ENCODE data around the gene ELOVL3. TPM values are rescaled to one million over a fixed set of nuclear protein-coding genes. Genes with fewer than 3 reads are reported as not detected.

ELOVL3 gene
- total and polyA plus RNA-seq, 2 of the 13 experiments (the other 11 are each of a cell fraction or from before 2014, with no cell fraction given), result 0.58 to 0.69 TPM

GRCh38 chr10:102245082-102245931 is 19.2 kb downstream of the ELOVL3 start, which contains the start of gene GBF1 (continued):
- TF ChIP-seq DMTF1 (CRISPR knock-in tag; IDR thresholded peaks at IDR 0.05) (no peak), ZNF879 (CRISPR knock-in tag; IDR thresholded peaks at IDR 0.05) (peak; percentile 71; the same call in 1 of the 2 replicates), NFKB2 (CRISPR knock-in tag; IDR thresholded peaks at IDR 0.05; ENCODE audit: borderline replicate concordance) (peak; percentile 92; the same call in 1 of the 2 replicates), ZNF331 (CRISPR knock-in tag; IDR thresholded peaks at IDR 0.05) (no peak), ZNF713 (CRISPR knock-in tag; IDR thresholded peaks at IDR 0.05) (no peak), DPF2 (CRISPR knock-in tag; IDR thresholded peaks at IDR 0.05; ENCODE audit: borderline replicate concordance, low read depth) (no peak), ZNF362 (CRISPR knock-in tag; IDR thresholded peaks at IDR 0.05; ENCODE audit: borderline replicate concordance) (no peak), ZNF432 (CRISPR knock-in tag; IDR thresholded peaks at IDR 0.05; ENCODE audit: borderline replicate concordance) (no peak), NFIB (CRISPR knock-in tag; IDR thresholded peaks at IDR 0.05; ENCODE audit: borderline replicate concordance) (no peak), ZFP1 (CRISPR knock-in tag; IDR thresholded peaks at IDR 0.05) (no peak), ZNF839 (CRISPR knock-in tag; IDR thresholded peaks at IDR 0.05; ENCODE audit: borderline replicate concordance) (no peak), MTERF4 (CRISPR knock-in tag; IDR thresholded peaks at IDR 0.05) (no peak), ELF1 (CRISPR knock-in tag; IDR thresholded peaks at IDR 0.05) (peak; percentile 64), TAF15 (IDR thresholded peaks at IDR 0.05; ENCODE audit: low read depth, low read length, poor library complexity, severe bottlenecking) (no peak)
- TF ChIP-seq, protein P1, sequence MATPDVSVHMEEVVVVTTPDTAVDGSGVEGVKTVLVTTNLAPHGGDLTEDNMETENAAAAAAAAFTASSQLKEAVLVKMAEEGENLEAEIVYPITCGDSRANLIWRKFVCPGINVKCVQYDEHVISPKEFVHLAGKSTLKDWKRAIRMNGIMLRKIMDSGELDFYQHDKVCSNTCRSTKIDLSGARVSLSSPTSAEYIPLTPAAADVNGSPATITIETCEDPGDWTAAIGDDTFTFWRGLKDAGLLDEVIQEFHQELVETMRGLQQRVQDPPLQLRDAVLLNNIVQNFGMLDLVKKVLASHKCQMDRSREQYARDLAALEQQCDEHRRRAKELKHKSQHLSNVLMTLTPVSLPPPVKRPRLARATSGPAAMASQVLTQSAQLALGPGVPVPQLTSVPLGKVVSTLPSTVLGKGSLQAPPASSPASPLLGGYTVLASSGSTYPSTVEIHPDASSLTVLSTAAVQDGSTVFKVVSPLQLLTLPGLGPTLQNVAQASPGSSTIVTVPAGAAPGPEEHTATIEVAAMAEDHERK (CRISPR knock-in tag; IDR thresholded peaks at IDR 0.05; ENCODE audit: low read depth), result no peak
- TF ChIP-seq, protein P2, sequence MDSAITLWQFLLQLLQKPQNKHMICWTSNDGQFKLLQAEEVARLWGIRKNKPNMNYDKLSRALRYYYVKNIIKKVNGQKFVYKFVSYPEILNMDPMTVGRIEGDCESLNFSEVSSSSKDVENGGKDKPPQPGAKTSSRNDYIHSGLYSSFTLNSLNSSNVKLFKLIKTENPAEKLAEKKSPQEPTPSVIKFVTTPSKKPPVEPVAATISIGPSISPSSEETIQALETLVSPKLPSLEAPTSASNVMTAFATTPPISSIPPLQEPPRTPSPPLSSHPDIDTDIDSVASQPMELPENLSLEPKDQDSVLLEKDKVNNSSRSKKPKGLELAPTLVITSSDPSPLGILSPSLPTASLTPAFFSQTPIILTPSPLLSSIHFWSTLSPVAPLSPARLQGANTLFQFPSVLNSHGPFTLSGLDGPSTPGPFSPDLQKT (CRISPR knock-in tag; IDR thresholded peaks at IDR 0.05; ENCODE audit: borderline replicate concordance), result no peak
- TF ChIP-seq, protein P3, sequence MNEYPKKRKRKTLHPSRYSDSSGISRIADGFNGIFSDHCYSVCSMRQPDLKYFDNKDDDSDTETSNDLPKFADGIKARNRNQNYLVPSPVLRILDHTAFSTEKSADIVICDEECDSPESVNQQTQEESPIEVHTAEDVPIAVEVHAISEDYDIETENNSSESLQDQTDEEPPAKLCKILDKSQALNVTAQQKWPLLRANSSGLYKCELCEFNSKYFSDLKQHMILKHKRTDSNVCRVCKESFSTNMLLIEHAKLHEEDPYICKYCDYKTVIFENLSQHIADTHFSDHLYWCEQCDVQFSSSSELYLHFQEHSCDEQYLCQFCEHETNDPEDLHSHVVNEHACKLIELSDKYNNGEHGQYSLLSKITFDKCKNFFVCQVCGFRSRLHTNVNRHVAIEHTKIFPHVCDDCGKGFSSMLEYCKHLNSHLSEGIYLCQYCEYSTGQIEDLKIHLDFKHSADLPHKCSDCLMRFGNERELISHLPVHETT (CRISPR knock-in tag; conservative IDR thresholded peaks at IDR 0.05), result no peak
- TF ChIP-seq, protein P4, sequence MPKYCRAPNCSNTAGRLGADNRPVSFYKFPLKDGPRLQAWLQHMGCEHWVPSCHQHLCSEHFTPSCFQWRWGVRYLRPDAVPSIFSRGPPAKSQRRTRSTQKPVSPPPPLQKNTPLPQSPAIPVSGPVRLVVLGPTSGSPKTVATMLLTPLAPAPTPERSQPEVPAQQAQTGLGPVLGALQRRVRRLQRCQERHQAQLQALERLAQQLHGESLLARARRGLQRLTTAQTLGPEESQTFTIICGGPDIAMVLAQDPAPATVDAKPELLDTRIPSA (CRISPR knock-in tag; IDR thresholded peaks at IDR 0.05; ENCODE audit: borderline replicate concordance), result no peak

All from HepG2 (cell line).